HG03045 (cell line): ENCODE data around the gene DCST2.

Experiments
- ATAC-seq: cut with Tn5 transposase; IDR thresholded peaks from one replicate; pipeline ENCODE4 v1.9.1; 2021; ENCODE audit warnings: mild to moderate bottlenecking, moderate library complexity; ENCODE audit not compliant: unreplicated experiment

Gene DCST2

DNA sequence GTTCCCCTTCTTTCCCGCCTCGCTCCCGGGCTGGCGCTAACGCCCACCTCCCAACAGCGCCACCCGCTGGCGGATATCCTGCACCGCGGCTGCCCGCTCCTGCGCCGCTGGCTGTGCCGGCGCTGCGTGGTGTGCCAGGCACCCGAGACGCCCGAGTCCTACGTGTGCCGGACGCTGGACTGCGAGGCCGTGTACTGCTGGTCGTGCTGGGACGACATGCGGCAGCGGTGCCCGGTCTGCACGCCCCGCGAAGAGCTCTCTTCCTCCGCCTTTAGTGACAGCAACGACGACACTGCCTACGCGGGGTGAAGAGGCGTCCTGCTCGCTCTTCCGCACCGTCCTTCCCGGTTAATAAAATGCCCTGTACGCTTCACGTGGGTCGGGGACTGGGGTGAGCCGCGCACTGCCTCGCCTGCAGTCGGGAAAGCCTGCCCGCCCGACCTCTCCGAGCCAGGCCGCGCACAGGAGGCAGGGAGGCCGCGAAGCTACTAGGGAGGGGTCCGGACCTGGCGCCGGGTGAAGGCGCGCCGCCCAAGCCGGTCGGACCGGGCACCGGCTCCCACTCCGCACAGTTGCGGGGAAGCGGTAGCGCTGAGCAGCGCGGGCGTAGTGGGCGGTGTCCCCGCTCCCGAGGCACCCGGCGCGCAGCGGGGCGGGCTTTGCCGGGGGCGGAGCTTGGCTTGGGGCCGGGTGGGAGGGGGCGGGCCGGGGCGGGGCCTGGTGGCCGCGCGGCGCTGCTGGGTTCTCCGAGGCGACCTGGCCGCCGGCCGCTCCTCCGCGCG, 17.2 kb upstream of the DCST2 start, which contains the start of gene ADAM15:
TSS of gene ADAM15 (plus strand) at position 757 of the 782 bp plus-strand sequence. CDS start 71 bp downstream, outside the sequence.
- ATAC-seq = peak; percentile 52

DNA sequence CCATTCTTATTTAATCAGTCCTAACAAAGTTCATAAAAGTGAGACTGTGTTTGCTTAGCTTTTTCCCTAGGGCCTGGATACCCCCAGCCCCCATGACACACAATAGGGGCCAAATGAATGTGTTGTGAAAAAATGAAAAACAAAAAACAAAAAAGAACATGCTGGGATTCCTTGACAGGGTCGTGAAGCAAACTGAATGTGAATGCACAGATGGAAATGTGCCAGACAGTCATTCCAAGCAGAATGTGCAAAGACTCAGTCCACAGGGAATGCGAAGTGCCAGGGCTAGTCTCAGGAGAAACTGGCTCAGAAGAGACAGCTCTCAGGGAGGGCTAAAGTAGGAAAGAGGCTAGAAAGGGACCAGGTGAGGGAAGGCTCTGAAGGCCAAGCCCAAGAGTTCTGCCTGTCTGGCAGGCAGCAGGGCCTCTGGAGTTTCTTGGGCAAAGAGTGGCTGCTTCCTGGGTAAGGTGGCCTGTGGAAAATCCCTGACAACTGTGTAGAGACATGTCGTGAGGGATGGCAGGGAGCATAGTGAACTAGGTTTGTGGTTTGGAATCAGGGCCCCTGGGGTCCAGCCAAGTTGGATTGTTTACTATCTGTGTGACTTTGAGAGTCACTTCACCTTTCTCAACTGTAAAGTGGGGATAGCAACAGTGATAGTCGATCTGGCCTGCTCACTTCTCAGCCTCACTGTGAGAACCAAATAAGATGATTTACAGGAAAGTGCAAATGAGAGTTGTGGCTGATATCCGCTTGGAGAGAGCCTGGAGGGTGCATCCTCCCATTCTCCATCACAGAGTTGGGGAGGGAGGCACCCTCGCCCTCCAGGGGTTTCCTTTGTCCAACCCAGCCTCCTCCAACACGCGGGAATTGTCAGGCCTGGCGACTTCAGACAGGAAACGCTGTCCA, 16.3 kb upstream of the DCST2 start:
- no peak for ATAC-seq

DNA sequence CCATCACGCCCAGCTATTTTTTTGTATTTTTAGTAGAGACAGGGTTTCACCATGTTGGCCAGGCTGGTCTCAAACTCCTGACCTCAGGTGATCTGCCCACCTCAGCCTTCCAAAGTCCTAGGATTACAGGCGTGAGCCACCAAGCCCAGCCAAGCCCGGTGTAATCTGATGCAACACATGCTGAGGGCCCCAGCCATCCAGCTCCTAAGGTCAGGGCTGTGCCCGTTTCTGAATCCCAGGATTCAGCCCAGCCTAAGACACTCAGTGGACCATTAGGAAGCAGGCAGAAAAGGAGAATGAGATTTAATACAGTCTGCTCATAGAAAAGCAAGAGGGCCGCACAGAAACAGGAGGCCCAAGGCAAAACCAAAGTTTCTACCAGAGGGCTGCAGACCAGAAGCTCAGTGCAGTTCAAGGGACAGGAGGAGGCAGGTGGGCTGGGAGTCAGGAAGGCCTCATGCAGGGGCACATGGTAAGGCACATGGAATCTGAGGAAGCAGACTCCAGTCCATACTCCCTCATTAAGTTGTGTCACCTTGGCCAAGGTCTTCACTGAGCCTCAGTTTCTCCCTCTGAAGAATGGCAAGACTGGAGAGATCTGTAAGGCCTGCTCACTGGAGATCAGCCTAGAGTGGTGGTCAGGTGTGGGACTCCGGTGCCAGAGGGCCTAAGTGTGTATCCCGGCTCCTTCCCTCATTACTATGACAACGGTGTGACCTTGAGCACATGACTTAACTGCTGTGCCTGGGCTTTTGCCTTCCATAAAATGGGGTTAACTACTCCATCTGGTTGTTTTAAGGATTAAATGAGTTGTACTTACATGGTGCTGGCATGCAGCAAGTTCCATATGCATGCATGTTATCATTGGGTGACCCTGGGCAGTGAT, 15.1 kb upstream of the DCST2 start:
- no peak for ATAC-seq

DNA sequence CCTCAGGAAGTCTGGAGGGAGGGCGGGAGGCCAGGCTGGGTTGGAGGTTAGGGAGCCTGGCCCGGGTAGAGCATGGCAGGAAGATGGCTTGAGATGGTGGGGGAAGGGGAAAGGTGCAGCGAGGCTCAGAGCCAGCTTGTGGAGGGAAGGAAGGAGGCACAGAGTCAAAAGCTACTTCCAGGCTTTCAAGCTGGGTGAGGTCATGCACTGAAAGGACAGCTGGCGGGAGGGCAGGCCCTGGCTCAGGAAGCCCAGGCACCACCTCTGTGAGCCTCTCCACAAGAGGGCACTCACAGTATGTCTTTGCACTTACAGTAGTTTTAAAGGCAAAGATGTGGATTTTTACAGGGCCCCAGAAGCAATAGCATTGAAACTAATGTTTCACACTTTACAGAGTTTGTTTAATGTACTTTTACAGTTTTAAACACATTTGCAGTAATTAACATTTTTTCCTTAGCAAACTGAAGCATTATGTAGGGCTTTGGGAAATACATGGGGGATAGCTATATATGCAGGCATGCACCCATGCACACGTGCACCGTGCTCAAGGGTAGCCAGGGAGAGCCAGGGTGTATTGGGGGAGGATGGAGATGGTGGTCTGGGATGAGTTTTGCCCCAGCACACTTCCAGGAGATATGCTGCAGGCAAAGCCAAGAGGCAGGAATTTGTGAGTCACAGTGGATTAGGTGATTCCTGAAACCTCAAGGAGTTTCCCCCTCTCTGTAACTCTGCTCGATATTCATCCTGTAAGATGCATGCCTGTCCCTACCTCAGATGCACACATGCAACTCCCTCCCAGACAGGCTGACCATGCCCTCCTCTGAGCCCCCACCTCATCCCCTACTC, 11.5 kb upstream of the DCST2 start:
- ATAC-seq = no peak

DNA sequence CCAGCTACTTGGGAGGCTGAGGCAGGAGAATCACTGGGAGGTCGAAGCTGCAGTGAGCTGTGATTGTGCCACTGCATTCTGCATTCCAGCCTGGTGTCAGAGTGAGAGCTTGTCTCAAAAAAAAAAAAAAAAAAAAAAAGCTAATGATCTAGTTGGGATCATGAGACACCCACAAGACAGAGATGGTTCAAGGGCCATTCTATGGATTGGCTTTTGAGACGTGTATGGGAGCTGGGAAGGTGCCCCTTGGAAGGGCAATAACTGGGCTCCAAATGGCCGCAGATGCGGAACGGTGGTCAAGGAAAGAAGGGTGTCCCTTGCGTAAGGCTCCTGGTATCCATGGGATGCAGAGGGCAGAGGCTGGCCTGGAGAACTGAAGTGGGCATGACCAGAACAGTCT, 10.8 kb upstream of the DCST2 start:
- ATAC-seq = no peak

DNA sequence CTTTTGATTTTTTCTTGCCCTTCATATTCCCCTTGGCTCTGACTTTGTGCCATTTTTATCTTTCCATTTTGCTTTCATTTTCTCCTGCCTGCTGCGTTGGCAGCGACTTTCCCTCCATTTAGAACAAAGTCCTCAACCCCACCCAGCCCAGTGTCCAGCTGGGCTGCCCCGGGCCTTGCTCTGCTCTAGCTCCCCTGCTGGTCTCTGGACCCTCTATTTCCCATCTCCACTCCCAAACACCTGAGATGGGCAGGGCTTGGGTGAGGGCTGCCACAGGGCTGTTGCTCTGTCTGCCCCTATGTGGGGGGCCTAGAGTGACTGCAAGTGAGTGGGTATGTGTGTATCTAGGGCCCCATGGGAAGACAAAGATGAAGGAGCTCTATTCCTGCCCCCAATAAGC, 10.2 kb upstream of the DCST2 start:
- no peak for ATAC-seq

DNA sequence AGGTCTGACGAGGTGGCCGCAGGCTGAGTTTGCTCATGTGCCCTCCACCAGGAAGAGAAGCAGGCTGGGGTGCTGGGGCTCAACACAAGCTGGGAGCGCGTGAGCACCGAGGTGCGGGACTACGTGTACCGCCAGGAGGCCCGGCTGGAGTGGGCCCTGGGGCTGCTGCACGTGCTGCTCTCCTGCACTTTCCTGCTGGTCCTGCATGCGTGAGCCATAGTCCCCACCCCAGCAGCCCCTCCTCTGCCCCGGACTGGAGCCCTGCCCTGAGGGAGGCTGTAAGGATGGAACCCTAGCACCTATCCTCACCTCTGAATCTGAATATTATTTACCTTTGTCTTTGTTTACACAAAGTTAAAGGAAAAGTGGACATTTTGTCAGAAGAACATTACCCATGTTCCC, 9.7 kb upstream of the DCST2 start:
- ATAC-seq = no peak

DNA sequence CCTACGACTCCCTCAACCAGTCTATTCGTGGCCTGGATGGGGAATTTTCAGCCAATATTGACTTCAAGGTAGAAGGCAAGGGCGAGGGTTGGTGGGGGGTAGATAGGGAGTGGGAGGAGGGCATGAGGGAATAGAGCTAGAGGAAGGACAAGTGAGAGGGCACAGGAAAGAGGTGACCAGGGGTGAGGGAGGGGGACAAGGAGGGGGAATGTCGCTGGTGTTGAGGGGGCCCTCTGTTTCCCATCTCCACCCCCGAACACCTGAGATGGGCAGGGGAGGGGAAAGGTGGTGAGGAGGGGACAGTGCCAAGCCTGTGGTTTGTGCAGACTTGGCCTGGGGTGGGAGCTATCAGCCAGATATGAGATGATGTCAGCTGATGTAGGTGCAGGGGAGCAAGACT, 9.2 kb upstream of the DCST2 start:
- ATAC-seq = no peak

DNA sequence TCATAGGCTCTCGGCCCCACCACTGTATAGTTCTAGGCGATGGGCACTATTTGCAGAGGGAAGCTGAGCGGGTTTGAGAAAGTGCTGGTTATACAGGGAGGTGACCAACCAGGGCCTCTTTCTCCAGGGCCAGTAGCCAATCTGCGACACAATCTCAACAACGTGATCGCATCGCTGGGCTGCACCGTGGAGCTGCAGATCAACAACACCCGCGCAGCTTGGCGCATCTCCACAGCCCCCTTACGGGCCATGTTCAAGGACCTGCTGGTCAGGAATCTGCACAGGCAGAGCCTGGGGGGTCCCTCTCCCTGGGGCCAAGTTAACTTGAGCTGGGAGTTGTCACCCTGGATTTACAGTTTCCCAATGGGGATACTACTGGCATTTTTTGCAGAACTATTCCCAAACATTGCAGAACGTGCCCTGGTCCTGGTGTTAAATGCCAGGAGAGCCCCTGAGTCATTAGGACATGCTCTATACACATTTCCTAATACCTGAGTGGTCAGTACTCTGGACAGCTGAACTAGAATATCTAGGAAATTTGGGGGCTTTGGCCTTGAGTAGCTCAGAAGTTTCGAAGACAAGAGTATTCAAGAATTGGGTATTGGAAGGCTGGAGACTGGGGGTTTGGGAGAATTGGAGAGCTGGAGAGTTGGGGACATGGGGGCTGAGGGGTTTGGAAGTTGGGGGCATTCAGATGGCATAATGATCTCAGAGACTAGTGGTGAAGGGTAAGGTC, 6.9 kb upstream of the DCST2 start:
- ATAC-seq = no peak

DNA sequence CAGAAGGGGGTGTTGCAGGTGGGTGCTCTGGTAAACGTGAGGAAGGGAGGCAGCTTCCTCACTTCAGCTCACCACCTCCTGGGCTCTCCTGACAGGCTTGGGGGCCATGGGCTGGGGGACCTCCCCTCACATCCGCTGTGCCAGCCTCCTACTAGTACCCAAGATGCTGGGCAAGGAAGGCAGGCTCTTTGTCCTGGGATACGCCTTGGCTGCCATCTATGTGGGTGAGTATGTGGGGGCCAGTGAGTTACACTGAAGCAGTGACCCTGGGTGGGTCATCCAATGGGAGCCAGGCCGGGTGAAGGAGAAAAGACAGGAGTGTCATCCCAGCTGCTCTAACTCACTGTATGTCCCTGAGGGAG, 5.7 kb upstream of the DCST2 start:
- ATAC-seq = no peak

DNA sequence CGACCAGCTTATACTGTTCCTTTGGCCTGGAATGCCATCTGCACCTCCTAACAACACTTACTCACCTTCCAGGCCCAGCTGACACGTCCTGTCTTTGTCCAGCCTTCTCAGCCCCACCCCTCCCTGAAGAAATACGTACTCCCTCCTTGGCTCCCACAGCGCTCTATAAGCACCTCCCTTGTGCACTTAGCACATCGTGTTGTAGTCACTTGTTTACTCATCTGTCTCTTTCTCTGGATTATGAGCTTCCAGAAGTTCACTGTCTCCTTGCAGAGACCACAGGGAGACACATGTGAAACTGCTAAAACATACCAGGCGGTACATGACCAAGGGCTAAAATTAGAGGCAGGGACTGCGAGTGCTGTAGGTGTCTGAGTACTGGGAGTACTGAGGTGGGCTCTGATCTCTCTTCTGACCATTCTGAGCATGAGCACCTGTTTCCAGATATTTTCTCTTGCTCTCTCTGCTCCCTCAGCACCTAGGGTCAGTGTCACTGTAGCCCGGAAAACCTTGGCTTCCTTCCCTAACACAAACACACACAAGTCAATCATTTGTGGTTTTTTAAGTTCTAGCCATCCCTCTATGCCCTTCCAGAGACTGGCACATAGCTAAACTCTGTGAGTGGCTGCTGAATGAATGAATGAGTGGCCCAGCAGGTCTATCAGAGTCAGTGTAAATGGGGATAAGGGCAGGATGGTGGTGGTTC, 5.2 kb upstream of the DCST2 start:
- no peak for ATAC-seq

DNA sequence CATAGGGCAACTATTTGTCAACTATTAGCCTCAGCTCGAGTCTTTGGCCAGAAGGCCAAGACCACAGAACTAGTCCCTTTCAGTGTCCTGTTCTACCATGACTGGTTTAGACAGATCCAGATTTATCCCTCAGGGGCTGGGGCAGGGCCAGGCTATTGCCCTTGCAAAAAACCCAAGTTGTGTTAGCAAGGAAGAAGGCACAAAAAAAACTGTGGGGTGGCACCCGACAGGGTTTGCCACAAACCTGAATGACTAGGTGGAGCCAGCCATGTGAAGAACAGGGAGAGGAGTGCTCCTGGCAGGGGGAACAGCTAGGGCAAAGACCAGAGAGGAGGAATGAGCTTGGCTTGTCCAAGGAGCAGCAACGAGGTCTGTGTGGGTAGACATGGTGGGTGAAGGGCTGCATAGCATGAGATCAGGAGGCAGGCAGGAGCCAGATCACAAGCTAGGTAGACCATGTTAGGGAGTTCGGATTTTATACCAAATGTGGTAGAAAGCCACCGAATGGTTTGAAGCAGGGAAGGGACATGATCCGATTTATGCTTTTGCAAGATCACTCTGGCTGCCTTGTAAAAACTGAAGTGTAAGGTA, 4.4 kb upstream of the DCST2 start:
- no peak for ATAC-seq

DNA sequence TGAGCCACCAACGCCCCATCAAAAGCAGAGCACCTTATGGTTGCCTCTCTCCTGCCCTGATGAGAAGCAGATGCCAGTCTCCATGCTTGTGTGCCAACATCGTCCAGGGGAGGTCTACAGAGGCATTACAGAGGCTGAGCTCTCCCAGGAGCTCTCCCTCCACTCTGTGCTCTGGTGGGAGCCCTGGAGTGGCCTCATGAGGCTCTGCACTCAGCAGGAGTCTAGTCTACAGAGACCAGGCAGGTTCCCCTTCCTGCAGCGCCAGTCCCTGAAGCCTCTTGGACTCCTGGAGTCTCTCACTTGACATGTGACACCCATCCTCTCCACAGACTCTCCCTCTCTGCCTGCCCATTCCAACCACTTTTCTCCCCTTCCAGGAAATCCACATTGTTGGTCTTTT, 3.5 kb upstream of the DCST2 start:
- ATAC-seq = no peak

DNA sequence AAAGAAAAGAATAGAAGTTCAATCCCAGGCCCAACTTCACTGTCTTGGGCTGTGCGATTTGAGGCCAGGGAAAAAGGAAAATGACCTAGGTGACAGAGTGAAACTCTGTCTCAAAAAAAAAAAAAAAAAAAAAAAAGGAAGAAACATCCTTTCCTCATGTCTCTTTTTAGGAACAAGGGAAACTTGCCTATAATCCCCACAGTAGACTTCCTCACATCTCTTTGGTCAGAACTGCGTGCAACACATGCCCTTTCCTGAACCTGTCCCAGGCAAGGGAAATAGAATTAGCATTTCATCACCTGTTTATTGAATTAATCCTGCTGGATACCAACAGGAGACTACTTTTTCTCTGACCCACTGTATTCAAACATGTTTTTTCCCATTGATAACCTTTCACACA, 2.4 kb upstream of the DCST2 start:
- no peak for ATAC-seq

DNA sequence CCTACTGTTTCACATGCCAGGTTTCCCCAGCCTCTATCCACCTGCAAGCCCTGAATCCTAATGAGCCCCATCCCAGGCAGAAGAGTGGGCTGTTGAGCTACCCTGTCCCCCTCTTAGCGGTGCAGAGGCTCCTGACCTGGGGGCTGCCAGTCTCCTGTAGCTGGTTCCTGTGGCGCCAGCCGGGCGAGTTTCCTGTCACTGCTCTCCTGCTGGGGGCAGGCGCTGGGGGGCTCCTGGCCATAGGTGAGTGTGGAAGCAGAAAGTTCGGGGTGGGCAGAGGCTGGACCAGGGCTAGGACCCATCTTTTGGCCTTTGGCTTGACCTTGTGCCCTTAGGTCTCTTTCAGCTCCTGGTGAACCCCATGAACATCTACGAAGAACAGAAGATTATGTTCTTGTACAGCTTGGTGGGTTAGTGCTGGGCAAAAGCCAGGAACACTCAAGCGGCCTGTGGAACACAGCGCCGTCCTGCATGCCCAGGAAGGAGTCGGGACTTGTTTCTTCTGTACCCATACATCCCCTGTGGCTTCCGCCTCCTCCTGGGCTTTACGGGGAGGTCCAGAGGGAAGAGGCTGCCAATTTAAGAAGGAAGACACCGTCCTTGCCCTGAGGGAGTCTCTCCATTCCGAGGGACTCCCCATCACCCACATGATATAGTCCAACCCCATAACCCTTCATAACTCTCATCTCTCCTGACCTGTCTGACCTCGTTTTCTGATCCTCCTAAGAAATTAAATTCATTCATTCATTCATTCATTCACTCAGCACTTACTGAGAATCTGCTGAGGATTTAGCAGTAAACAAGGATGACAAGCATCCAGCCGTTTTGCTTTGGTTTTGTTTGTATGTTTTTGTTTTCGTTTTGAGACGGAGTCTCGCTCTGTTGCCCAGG, 982 bp upstream of the DCST2 start:
- no peak for ATAC-seq

DNA sequence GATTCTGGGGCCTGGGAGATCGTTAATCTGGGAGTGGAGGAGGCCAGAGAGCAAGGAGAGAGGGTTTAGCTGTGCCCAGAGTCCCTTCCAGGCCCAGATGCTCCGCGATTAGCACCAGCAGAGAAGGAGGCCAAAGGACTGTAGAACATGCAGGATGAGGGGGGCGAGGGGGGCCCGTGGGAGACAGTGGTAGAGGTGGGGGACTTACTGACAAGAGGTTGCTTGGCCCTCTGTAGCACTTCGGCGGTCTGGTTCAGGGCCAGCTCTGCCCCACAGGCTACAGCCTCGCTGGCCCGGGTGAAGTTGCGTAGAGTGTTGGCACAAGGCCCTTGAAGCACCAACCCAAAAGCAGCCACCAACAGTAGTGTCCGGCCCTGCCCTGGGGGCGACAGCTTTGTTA, 695 bp downstream of the DCST2 start:
- ATAC-seq = no peak

DNA sequence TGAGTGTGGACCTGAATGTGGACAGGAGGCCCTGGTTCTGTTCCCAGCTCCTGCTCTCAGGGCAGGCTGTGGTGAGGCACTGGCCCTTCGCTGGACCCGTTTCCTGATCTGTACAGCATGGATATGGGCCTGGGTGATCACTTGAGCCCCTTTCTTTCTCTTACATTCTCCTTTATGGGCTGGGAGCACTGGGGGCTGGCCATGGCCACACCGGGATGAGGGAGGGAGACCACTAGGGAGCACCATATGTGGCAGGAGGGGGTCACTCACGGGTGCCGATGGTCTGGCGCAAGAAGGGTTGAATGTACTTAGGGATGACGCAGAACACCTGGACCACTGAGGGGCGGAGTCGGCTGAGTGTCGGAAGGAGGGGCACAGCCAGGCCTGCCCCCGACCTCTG, 2.7 kb downstream of the DCST2 start:
- ATAC-seq = no peak
